ENCODE data around the gene GALNT16.

- TF ChIP-seq GATA2 (IDR thresholded peaks at IDR 0.05; ENCODE audit: low read depth, low read length) (no peak), GATA3 (IDR thresholded peaks at IDR 0.05; ENCODE audit: low read depth, low read length) (no peak)
These were observed 97.7 kb downstream of the GALNT16 start for GRCh38 chr14:69357544-69358200.
